GM18861 (cell line): ENCODE results near the gene VAMP2.
A peak's percentile ranks its signal among the peaks of the same experiment; 100 is the strongest.

Experiments used
- ATAC-seq: cut with Tn5 transposase; IDR thresholded peaks from one replicate; pipeline ENCODE4 v1.9.1; 2021; ENCODE audit not compliant: unreplicated experiment

The VAMP2 gene, protein sequence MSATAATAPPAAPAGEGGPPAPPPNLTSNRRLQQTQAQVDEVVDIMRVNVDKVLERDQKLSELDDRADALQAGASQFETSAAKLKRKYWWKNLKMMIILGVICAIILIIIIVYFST

GRCh38 chr17:8162233-8162996 lies at the start of gene VAMP2:
Gene VAMP2, minus strand, starts transcription at chr17:8162948. Its CDS starts 69 bp downstream, at chr17:8162879.
- no peak for ATAC-seq

GRCh38 chr17:8210761-8211458 lies 48.2 kb upstream of the VAMP2 start:
- no peak for ATAC-seq

- ATAC-seq, result peak; percentile 85
These were observed 47.4 kb upstream of the VAMP2 start, which contains the start of gene AURKB for GRCh38 chr17:8209907-8210760. Gene AURKB, minus strand, starts transcription at chr17:8210575. Its CDS starts 351 bp downstream, at chr17:8210224.

- ATAC-seq, result no peak
These were observed 43.8 kb upstream of the VAMP2 start for GRCh38 chr17:8206536-8206935.

DNA sequence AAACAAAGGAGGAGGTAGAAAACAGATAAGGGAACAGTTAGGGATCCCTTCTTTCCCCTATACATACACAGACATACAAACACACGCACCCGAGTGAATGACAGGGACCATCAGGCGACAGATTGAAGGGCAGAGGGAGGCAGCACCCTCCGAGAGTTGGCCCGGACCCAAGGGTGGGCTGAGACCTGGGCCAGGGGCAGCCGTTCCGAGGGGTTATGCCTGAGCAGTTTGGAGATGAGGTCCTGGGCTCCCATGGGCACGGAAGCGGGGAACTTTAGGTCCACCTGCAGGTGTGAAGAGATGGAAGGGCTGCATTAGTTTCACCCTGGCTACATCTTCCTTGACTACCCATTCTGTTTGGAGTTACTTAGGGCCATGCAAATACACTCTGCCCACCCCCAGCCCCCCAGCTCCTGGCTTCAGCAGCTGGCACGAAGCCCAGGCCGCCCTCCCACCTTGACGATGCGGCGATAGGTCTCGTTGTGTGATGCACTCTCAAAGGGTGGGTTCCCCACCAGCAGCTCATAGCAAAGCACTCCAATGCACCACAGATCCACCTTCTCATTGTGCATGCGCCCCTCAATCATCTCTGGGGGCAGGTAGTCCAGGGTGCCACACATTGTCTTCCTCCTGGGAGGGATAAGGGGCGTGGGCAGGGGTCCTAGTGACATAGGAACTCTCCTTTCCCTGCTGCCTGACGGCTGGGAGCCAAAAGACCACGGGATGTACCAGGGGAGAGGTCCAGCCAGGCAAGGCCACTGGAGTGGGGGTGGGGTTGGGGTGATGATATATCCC lies 42.2 kb upstream of the VAMP2 start:
- no peak for ATAC-seq

DNA sequence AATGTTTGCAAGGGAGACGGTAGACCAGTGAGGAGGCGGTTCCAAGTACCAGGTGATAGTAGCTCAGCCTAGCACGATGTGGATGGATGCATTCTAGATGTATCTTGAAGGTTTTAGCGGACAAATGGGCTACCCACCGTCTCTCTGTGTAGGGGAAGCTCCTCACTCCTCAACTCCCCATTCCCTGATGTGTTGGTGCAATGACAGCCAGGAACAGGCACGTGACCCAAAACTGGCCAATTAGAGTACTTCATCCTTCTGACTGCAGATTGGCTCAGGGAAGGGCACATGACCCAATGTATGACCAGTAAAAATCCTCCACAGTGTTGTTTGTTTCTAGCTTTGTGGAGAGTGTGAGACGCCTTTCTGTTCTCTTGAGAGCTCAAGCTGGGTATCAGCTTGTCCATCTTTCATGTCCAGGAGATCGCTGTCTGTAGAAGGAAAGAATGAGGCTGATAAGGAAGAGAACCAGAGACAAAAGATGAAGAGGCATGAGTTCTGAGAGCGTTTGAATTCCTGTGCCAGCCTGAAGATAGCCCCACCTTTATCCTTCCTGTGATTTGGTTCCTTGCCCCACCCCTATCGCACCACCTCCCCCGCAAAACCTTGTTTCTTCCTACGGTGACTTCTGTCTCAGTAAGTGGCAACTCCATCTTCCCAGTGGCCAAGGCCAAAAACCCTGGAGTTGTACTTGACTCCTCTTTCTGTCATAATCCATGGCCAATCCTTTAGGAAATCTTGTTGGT lies 29.5 kb upstream of the VAMP2 start:
- ATAC-seq, result peak; percentile 28

- no peak for ATAC-seq
These were observed 27.8 kb upstream of the VAMP2 start for GRCh38 chr17:8190506-8190905.

GRCh38 chr17:8189711-8190477 lies 27.1 kb upstream of the VAMP2 start, which contains the start of gene BORCS6:
Gene BORCS6, minus strand, starts transcription at chr17:8190180. Its CDS starts 40 bp downstream, at chr17:8190140.
- peak; percentile 43 for ATAC-seq

DNA sequence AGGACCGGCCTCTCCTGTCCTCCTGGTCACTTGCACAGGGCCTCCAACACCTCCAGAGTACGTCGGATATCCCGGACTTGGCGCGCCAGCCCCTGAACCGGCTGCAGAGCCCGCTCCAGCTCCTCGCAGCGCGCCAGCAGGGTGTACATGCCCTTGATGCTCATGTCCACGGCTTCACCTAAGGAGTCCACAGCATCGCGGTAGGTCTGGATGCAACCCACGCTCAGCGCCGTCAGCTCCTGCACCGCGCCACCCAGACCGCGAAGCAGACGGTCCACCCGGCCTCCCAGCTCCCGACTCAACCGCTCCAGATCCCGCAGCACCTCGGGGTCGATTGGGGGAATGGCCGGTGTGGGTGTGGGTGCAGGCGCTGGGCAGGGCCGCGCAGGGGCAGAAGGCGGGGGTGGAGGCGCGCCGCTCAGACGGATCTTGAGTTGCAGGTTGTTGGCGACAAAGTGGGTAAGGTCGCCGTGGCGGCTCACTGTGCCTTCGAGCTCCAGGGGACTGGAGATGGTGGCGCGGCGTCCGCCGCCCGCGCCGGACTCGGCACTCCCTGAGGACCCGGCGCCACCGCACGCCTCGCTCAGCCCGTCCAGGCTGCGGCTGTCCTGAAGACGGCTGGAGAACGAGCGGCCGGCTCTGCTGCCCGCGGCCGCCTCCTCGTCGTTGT lies 26.4 kb upstream of the VAMP2 start:
- ATAC-seq, result no peak

DNA sequence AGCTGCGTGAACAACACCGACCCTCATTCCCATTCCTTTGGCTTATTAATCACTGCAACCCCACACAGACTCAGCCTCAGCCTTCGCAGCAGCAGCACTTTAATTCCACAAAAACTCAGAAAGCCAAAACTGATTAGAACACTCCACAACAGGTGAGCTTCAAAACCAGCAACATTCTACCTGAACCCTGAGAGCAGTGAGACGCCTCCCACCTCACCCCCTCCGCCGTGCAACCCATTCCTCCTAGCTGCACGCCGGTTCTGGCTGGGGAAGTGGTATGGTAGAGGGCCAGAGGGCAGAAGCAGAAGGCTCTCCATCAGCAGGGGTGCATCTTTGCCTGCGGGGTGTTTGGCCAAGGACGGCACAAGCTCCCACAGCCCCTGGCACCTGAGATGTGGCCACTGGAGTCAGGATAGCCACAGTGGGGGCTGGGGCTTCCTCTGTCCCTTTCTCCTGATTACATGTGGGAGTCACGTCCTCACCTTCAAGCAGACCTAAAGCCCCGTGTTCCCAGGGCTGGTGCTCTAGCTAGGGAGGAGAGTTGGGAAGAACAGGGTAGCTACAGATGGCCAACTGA lies 25.6 kb upstream of the VAMP2 start:
- no peak for ATAC-seq

DNA sequence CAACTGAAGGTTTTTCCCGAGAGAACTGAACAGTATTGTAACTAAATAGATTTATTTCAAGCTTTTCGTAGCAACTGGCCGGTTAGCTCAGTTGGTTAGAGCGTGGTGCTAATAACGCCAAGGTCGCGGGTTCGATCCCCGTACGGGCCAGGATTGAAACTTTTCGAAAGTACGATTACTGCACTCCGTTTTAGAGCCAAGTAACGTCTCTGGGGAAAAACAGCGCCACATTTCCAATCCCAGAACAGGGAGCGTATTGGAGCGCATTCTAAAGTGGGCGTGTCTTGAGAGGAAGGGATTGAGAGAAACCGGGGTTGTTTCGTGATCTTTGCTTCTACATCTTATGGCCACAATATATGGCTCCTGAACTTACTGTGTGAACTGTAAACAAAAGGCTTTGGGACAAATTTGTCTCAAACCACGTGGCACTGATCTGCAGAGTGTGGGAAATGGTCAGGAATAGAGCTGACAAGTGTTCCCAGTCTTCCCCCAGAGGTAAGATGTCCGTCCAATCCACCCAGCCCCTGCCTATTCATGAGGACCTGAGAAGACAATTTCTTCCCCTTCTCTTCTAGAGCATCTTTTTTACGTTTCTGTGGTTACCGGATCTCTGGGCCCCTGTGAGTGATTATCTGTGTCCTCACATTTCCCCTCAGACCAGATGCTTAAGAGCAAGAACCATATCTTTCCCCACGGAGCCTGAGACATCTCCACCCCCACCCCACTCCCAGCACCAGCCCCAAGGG lies 24.9 kb upstream of the VAMP2 start:
- ATAC-seq, result peak; percentile 19

DNA sequence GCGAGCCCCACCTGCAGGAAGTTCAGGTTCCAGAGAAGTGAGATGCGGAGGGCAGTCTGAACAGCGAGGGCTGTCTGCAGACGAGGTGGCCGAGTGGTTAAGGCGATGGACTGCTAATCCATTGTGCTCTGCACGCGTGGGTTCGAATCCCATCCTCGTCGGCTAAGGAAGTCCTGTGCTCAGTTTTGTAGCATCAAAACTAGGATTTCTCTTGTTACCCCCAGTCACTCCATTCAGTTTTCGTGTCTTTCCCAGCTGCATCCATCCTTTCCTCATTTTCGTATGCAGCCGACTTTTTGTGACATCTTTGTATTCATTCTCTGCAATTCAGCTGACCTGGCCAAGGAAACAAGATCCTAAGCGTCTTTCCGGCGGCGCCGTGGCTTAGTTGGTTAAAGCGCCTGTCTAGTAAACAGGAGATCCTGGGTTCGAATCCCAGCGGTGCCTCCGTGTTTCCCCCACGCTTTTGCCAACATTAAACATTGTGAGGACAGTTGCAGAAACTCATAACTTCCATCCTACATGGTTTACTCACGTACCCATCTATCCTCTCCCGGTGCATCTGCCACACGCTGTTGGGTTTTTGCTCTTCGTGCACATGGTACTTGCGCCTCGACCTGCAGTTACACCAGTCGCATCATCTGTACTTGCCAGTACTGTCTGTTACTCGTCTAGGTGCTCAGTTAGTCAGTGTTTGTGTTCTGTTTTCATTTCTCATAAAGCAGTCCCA lies 24.2 kb upstream of the VAMP2 start:
- peak; percentile 18 for ATAC-seq

DNA sequence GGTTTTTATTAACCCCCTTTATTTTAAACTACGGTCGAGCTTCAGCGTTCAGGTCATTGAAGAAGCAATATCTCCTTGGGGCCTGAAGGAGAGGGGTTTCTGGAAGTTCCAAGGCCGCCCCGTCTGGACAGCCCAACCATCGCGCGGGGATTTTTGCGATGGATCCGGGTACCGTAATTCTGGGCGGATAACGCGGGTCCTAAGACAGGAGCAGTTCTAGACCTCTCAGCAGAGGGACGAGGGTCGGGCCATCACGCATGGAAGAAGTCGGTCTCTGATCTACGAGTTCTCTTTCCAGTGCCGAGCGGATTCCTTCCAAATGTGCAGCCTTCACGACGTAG lies 23.7 kb upstream of the VAMP2 start:
- ATAC-seq, result no peak

- no peak for ATAC-seq
These were observed 23.1 kb upstream of the VAMP2 start for GRCh38 chr17:8185582-8186445.

- ATAC-seq, result no peak
These were observed 14.4 kb upstream of the VAMP2 start for GRCh38 chr17:8176998-8177731.
